A673 (cell line): ENCODE measurements around the gene SH3RF3. TPM values are rescaled to one million over a fixed set of nuclear protein-coding genes. Genes with fewer than 3 reads are reported as not detected.

Source experiments
- BruUV-seq: library from RNA; stranded (reverse); fragments of 400-500 nt; replicated peaks from 2 replicates; lab custom pipeline; 2021; lab: Mats Ljungman, UMichigan
- CTCF ChIA-PET: fragments of 300-600 bp; sonication (Branson Sonifier 250); formaldehyde crosslinking; loops from one replicate; lab custom pipeline; 2022; ENCODE audit warnings: antibody characterized with exemption; lab: Charles Lee
- POLR2A ChIA-PET: fragments of 300-600 bp; sonication (Branson Sonifier 250); formaldehyde crosslinking; loops from one replicate; lab custom pipeline; 2022; ENCODE audit warnings: antibody characterized with exemption; ENCODE audit not compliant: low non-redundant PET; lab: Charles Lee
- DNase-seq: peaks from one replicate; pipeline ENCODE4 v3.0.0-alpha.2; 2015; ENCODE audit warnings: low spot score
- H3K27ac ChIP-seq: fragments of 200-600 bp; sonication (generic); 2 replicates; pipeline ENCODE4 v1.5.1; 2016; ENCODE audit warnings: mixed run types, low read depth, mild to moderate bottlenecking, mixed read lengths, antibody characterized with exemption, low read length; ENCODE audit not compliant: poor library complexity, severe bottlenecking
- H3K27me3 ChIP-seq: fragments of 200-600 bp; sonication (generic); replicated peaks from 2 replicates; pipeline ENCODE4 v1.6.1; 2017; ENCODE audit warnings: mixed run types, low read depth, mild to moderate bottlenecking, mixed read lengths, antibody characterized with exemption, low read length; ENCODE audit not compliant: insufficient read depth, poor library complexity
- H3K36me3 ChIP-seq: fragments of 200-600 bp; sonication (generic); 2 replicates; pipeline ENCODE4 v1.6.1; 2016; ENCODE audit warnings: mixed run types, mild to moderate bottlenecking, mixed read lengths, antibody characterized with exemption, low read length; ENCODE audit not compliant: insufficient read depth, poor library complexity, severe bottlenecking
- H3K4me1 ChIP-seq: fragments of 200-600 bp; sonication (generic); 2 replicates; pipeline ENCODE4 v1.6.1; 2017; ENCODE audit warnings: mixed run types, mild to moderate bottlenecking, mixed read lengths, antibody characterized with exemption, low read length; ENCODE audit not compliant: insufficient read depth, poor library complexity, severe bottlenecking
- H3K4me3 ChIP-seq: fragments of 200-600 bp; sonication (generic); 2 replicates; pipeline ENCODE4 v1.5.1; 2016; ENCODE audit warnings: low read depth, mixed run types, mild to moderate bottlenecking, mixed read lengths, low read length; ENCODE audit not compliant: poor library complexity, severe bottlenecking
- H3K9me3 ChIP-seq: fragments of 200-600 bp; sonication (generic); 2 replicates; pipeline ENCODE4 v1.6.1; 2016; ENCODE audit warnings: mixed run types, low read depth, mild to moderate bottlenecking, mixed read lengths, antibody characterized with exemption, low read length; ENCODE audit not compliant: poor library complexity, severe bottlenecking
- CTCF ChIP-seq: fragments of 300-800, 200-600 bp; sonication (generic); conservative IDR thresholded peaks from 2 replicates; pipeline ENCODE4 v1.5.1; 2017; ENCODE audit warnings: low read depth, mild to moderate bottlenecking, antibody characterized with exemption, low read length, moderate library complexity, mixed read lengths
- EZH2 ChIP-seq: fragments of 200-600 bp; sonication (generic); IDR thresholded peaks from 2 replicates; pipeline ENCODE4 v1.6.1; 2017; ENCODE audit warnings: borderline replicate concordance, low read depth, mild to moderate bottlenecking, mixed read lengths, antibody characterized with exemption, low read length; ENCODE audit not compliant: poor library complexity, severe bottlenecking
- intact Hi-C: fragments of 100-400 bp; cut with micrococcal nuclease; formaldehyde crosslinking; loops from one replicate; pipeline ENCODE4 v1.10.0; 2022; ENCODE audit not compliant: unreplicated experiment
- total RNA-seq: library from RNA; stranded (reverse); gene quantifications from 2 replicates; pipeline ENCODE4 v1.2.3, GENCODE V29; 2021

SH3RF3 gene
- total RNA-seq, 1 experiment from 2014 or later: 0.15 TPM

DNA sequence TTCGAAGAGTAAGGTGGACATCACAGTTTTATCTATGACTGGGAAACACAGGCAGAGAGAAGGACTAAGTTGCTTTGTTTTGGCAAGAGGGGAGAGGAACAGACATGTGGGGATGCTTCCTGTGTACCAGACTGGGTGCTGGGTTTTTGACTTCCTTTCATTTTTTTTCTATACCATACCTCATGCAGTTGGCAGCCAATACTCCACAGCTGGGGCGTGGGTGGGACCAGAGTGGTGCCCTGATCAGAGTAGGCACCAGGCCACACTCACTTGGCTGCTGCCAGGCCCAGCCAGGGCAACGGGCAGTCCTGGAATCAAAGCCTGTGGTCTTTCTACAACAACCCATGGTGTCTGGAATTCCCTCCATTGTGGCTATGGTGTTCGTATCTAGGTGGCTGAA lies 45.2 kb downstream of the SH3RF3 start:
- BruUV-seq: no TSS peak
- Histone ChIP-seq H3K4me1 (no peaks in the 10 kb centered on the region), H3K36me3 (no peaks in the 10 kb centered on the region), H3K9me3 (no peaks in the 10 kb centered on the region), H3K4me3 (no peak overlapping the region), H3K27me3 (no peaks in the 10 kb centered on the region), H3K27ac (no peak overlapping the region)
- intact Hi-C loops: no loop called here
- TF ChIP-seq EZH2 (no peak), CTCF (no peak)
- CTCF ChIA-PET: no interaction called here
- POLR2A ChIA-PET: no interaction called here
- DNase-seq: no peak

DNA sequence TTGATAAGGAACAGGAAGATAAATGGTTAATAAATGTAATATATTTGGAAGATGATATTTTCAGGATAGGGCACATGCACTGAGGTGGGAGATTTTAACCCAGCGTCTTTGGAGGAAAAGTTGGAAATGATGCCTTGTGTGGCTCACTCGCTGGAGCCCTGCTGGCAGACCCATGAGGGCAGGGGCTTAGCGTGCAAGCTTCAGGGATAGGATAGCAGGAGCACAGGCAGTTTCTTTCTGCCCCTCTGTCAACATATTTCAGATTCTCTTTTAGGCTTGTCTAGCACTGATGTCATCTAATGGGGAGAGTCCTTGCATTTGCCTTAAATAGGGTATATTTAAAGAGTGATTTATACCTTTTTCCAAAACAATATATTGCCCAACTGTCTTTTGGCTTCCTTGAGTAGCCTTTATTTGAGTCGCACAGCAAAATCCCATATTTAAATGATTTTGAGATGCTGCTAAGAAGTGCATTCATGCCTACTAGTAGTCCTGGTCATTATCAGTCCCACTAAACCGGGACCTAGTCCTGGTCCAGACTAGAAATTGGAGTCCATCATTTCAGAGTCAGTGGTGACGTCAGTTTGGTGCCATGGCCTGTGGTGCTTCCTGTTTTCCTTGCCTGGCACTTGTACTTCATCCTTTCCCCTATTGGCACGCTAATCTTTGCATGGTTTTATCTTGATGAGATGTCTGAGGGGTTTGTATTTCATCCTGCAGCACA lies 45.8 kb downstream of the SH3RF3 start:
- DNase-seq: no peak
- Histone ChIP-seq H3K9me3 (no peaks in the 10 kb centered on the region), H3K4me1 (no peaks in the 10 kb centered on the region), H3K27me3 (no peaks in the 10 kb centered on the region), H3K27ac (no peak overlapping the region), H3K4me3 (no peak overlapping the region), H3K36me3 (no peaks in the 10 kb centered on the region)
- ChIA-PET POLR2A (no interaction called here), CTCF (no interaction called here)
- BruUV-seq: no TSS peak
- intact Hi-C loops: no loop called here
- TF ChIP-seq EZH2 (no peak), CTCF (no peak)

- intact Hi-C loops: no loop called here
- CTCF ChIA-PET: no interaction called here
- POLR2A ChIA-PET: no interaction called here
Measured at GRCh38 chr2:109175350-109175678, 46.3 kb downstream of the SH3RF3 start.

More at GRCh38 chr2:109175350-109175678, 46.3 kb downstream of the SH3RF3 start:
- no peaks in the 10 kb centered on the region for H3K4me1 ChIP-seq
- no peak for DNase-seq
- no peak overlapping the region for H3K27ac ChIP-seq
- no peak overlapping the region for H3K4me3 ChIP-seq
- BruUV-seq: no TSS peak
- no peaks in the 10 kb centered on the region for H3K36me3 ChIP-seq
- H3K9me3 ChIP-seq: no peaks in the 10 kb centered on the region
- H3K27me3 ChIP-seq: no peaks in the 10 kb centered on the region
- TF ChIP-seq CTCF (no peak), EZH2 (no peak)
